Keratinocyte (primary cell): Measurements from ENCODE around the gene CACNA2D4. TPM values are rescaled to one million over a fixed set of nuclear protein-coding genes. Genes with fewer than 3 reads are reported as not detected.

Experiments used
- DNase-seq: peaks from one replicate; pipeline ENCODE4 v3.0.0-alpha.2; 2011; ENCODE audit warnings: low read depth, missing footprints, low spot score
- FAIRE-seq: peaks from 2 replicates; lab custom pipeline; 2011; peaks lifted over from hg19 to GRCh38; lab: Jason Lieb, UNC
- H2AFZ ChIP-seq: 2 replicates; pipeline ENCODE4 v1.6.0; 2012; ENCODE audit warnings: low read length, control low read depth, inconsistent platforms; ENCODE audit not compliant: control insufficient read depth
- H3K27ac ChIP-seq: 2 replicates; pipeline ENCODE4 v1.5.1; 2011; ENCODE audit warnings: low read length; ENCODE audit not compliant: control insufficient read depth, insufficient read depth
- H3K27me3 ChIP-seq: 3 replicates; pipeline ENCODE4 v1.6.0; 2011; ENCODE audit warnings: low read length; ENCODE audit not compliant: control insufficient read depth, insufficient read depth; ENCODE audit errors: extremely low read depth
- H3K36me3 ChIP-seq, 2 experiments: 2 replicates in 1 of 2; 3 replicates in 1 of 2; pipeline ENCODE4 v1.5.1; 2011; ENCODE audit warnings: low read length in 2 of 2, mild to moderate bottlenecking in 1 of 2; ENCODE audit not compliant: control insufficient read depth in 2 of 2, insufficient read depth in 2 of 2; ENCODE audit errors: extremely low read depth in 1 of 2
- H3K4me1 ChIP-seq: 3 replicates; pipeline ENCODE4 v1.5.1; 2011; ENCODE audit warnings: low read length; ENCODE audit not compliant: control insufficient read depth, insufficient read depth; ENCODE audit errors: extremely low read depth
- H3K4me2 ChIP-seq: 3 replicates; pipeline ENCODE4 v1.6.0; 2011; ENCODE audit warnings: low read depth, low read length; ENCODE audit not compliant: control insufficient read depth, insufficient read depth; ENCODE audit errors: extremely low read depth
- H3K4me3 ChIP-seq, 3 experiments: fragments of 200-600 bp in 1 of 3; sonication (generic) in 1 of 3; 2 replicates in 2 of 3; 3 replicates in 1 of 3; pipeline ENCODE4 v1.5.1; 2011 to 2016; ENCODE audit warnings: low read length in 3 of 3, mild to moderate bottlenecking in 3 of 3, control low read depth in 2 of 3, inconsistent platforms in 1 of 3, low read depth in 1 of 3, mixed read lengths in 1 of 3, mixed run types in 1 of 3, moderate library complexity in 1 of 3; ENCODE audit not compliant: control insufficient read depth in 2 of 3, insufficient read depth in 2 of 3; ENCODE audit errors: extremely low read depth in 1 of 3
- H3K79me2 ChIP-seq: 2 replicates; pipeline ENCODE4 v1.6.0; 2012; ENCODE audit warnings: low read length; ENCODE audit not compliant: control insufficient read depth, insufficient read depth
- H3K9ac ChIP-seq: 3 replicates; pipeline ENCODE4 v1.6.0; 2011; ENCODE audit warnings: low read length; ENCODE audit not compliant: control insufficient read depth, insufficient read depth; ENCODE audit errors: extremely low read depth
- H3K9me1 ChIP-seq: 3 replicates; pipeline ENCODE4 v1.6.0; 2011; ENCODE audit warnings: low read length; ENCODE audit not compliant: control insufficient read depth, insufficient read depth; ENCODE audit errors: extremely low read depth
- H3K9me3 ChIP-seq: 2 replicates; pipeline ENCODE4 v1.5.1; 2012; ENCODE audit warnings: low read depth, low read length; ENCODE audit not compliant: control insufficient read depth
- H4K20me1 ChIP-seq: 3 replicates; pipeline ENCODE4 v1.6.0; 2011; ENCODE audit warnings: low read length; ENCODE audit not compliant: control insufficient read depth, insufficient read depth; ENCODE audit errors: extremely low read depth
- CTCF ChIP-seq, 3 experiments: IDR thresholded peaks in 1 of 3; conservative IDR thresholded peaks in 1 of 3; optimal IDR thresholded peaks in 1 of 3; 2 replicates in 2 of 3; 3 replicates in 1 of 3; pipeline versions ENCODE3 to v1.5.1; 2011; ENCODE audit warnings: low read length in 3 of 3, mild to moderate bottlenecking in 3 of 3, moderate library complexity in 2 of 3, control low read depth in 1 of 3, inconsistent platforms in 1 of 3; ENCODE audit not compliant: insufficient read depth in 2 of 3; ENCODE audit errors: extremely low read depth in 1 of 3
- EZH2 ChIP-seq: IDR thresholded peaks from one replicate; pipeline ENCODE4 v1.6.1; 2012; ENCODE audit warnings: inconsistent platforms, mild to moderate bottlenecking, low read length, moderate library complexity
- dilution Hi-C: fragments of 300-500 bp; cut with MboI; formaldehyde crosslinking; loops from one replicate; pipeline ENCODE4 v1.7.0; 2020; ENCODE audit warnings: low sequenced_read_pairs; ENCODE audit not compliant: extremely low pct_ligation_motif_present
- polyA plus RNA-seq, 5 experiments: library from polyadenylated mRNA; depleted of rRNA in 3 of 5; stranded (reverse) in 3 of 5; stranded (forward) in 1 of 5; unstranded in 1 of 5; fragments of >200 nt; gene quantifications; 1 replicate in 1 of 5; 2 replicates in 3 of 5; 3 replicates in 1 of 5; pipeline versions ENCODE4 v1.2.1 to v1.2.3, GENCODE V29; 2011 to 2012; ENCODE audit warnings: missing spikeins in 2 of 5, low read depth in 1 of 5, low replicate concordance in 1 of 5

CACNA2D4 gene
- polyA plus RNA-seq, 1 donor (not counting 4 experiments of a cell fraction or from before 2014, with no cell fraction given), result 0.09 TPM

GRCh38 chr12:1881301-1881700, 37.2 kb downstream of the CACNA2D4 start:
- no peaks in the 10 kb centered on the region for H3K9me1 ChIP-seq
- H3K4me2 ChIP-seq, result no peak overlapping the region
- FAIRE-seq (no peak), DNase-seq (no peak)
- no peak overlapping the region for H3K27ac ChIP-seq
- H3K4me3 ChIP-seq, result no peak overlapping the region
- no peaks in the 10 kb centered on the region for H3K36me3 ChIP-seq
- H3K9ac ChIP-seq, result no peak overlapping the region
- no peaks in the 10 kb centered on the region for H3K9me3 ChIP-seq
- no peak for TF ChIP-seq EZH2
- TF ChIP-seq CTCF (optimal IDR thresholded peaks at IDR 0.05 in 1 of 3, IDR thresholded peaks at IDR 0.05 in 1 of 3, conservative IDR thresholded peaks at IDR 0.05 in 1 of 3; ENCODE audit: extremely low read depth in 1 of 3, insufficient read depth in 2 of 3, low read length in 3 of 3), result no peak
- dilution Hi-C loops, result no loop called here
- no peak overlapping the region for H2AFZ ChIP-seq
- no peaks in the 10 kb centered on the region for H3K79me2 ChIP-seq
- no peaks in the 10 kb centered on the region for H3K27me3 ChIP-seq
- no peaks in the 10 kb centered on the region for H3K4me1 ChIP-seq
- H4K20me1 ChIP-seq, result no peaks in the 10 kb centered on the region

- Histone ChIP-seq H3K36me3 (no peaks in the 10 kb centered on the region), H4K20me1 (no peaks in the 10 kb centered on the region), H3K9me3 (no peaks in the 10 kb centered on the region), H2AFZ (no peak overlapping the region), H3K79me2 (no peaks in the 10 kb centered on the region), H3K9me1 (no peaks in the 10 kb centered on the region), H3K27me3 (no peaks in the 10 kb centered on the region), H3K9ac (no peak overlapping the region), H3K4me2 (no peak overlapping the region), H3K27ac (no peak overlapping the region), H3K4me3 (no peak overlapping the region), H3K4me1 (no peaks in the 10 kb centered on the region)
- DNase-seq, result no peak
- dilution Hi-C loops, result no loop called here
- FAIRE-seq, result no peak
- TF ChIP-seq CTCF (optimal IDR thresholded peaks at IDR 0.05 in 1 of 3, IDR thresholded peaks at IDR 0.05 in 1 of 3, conservative IDR thresholded peaks at IDR 0.05 in 1 of 3; ENCODE audit: extremely low read depth in 1 of 3, insufficient read depth in 2 of 3, low read length in 3 of 3) (no peak), EZH2 (no peak)
These were observed 37.6 kb downstream of the CACNA2D4 start for GRCh38 chr12:1880876-1881275.
